ENCODE measurements around the gene RAD18.

RAD18 gene, protein sequence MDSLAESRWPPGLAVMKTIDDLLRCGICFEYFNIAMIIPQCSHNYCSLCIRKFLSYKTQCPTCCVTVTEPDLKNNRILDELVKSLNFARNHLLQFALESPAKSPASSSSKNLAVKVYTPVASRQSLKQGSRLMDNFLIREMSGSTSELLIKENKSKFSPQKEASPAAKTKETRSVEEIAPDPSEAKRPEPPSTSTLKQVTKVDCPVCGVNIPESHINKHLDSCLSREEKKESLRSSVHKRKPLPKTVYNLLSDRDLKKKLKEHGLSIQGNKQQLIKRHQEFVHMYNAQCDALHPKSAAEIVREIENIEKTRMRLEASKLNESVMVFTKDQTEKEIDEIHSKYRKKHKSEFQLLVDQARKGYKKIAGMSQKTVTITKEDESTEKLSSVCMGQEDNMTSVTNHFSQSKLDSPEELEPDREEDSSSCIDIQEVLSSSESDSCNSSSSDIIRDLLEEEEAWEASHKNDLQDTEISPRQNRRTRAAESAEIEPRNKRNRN

DNA sequence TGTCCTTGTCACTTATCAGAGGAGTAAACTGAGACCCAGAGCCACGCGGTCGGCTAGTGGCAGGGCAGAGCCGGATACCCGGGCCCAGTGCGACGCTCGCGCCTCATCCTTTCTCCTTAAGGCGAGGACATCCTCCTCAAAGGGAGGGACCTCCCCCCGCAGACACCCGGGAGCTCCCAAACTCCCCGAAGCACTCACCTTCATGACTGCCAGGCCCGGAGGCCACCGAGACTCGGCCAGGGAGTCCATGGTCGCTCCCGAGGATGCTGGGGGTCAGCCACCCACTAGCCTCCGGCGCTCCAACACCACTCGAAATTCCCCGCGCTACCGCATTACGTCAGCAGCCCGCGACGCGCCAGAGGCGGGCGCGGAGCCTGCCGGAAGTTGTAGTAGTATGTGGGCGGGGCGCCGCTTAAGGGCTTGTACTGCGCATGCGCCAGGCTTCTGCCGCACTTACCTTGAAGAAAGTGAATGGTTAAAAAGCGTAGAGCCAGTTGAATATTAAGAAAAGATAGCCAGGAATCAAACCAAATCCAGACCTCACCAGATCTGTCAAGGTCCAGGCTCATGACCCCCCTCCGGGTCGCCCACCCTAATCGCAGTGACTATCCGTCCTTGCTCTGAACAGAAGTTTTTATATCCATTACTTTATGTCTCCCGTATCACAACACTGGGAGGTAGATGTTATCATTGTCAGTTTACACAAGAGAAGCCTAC, at the start of gene RAD18:
Gene RAD18 (minus strand): TSS at position 336 of the 717 bp plus-strand sequence. CDS start 87 bp downstream, at position 249.
- Histone ChIP-seq H3K27ac (ENCODE audit: low read depth, low read length) (peak within 1 kb of the TSS; percentile 66), H3K36me3 (ENCODE audit: control insufficient read depth in 5 of 5, insufficient read depth in 5 of 5, low read length in 5 of 5) (no peaks in the 10 kb centered on the region), H3K4me3 (ENCODE audit: low read depth in 1 of 5, low read length in 5 of 5) (peak within 1 kb of the TSS; percentile 83 to 96 (median 92)), H3K4me1 (ENCODE audit: control insufficient read depth in 5 of 5, insufficient read depth in 5 of 5, low read length in 5 of 5) (peaks cover 5 to 19% (median 16%) of the 10 kb centered on the region in 5 donors), H3K9me3 (ENCODE audit: control insufficient read depth in 5 of 5, low read length in 5 of 5) (no peaks in the 10 kb centered on the region), H3K27me3 (ENCODE audit: control insufficient read depth in 5 of 5, insufficient read depth in 4 of 5, low read length in 5 of 5) (peaks cover 0 to 16% (median 2%) of the 10 kb centered on the region in 5 donors), H3K9ac (ENCODE audit: low read length in 5 of 5) (peak within 1 kb of the TSS; percentile 71 to 92 (median 91))

DNA sequence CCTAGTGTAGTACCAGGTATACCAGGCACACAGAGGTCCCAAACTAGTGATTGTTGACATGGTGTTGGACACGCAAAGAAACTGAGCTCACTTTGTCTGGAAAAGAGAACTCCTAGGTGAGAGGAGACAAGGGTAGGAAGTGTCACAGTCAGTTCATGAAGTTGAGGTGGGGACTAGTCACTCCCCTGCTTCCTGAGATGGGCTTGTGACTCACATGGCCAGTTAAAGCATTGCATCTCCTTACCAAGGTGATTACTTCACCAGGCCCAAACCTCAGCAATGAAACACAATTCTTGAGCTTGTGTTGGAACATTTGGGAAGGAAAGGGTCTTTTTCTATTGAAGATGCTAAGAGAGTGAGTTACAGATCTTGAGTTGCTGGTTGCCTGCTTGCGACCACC, 49.2 kb upstream of the RAD18 start:
- no peaks in the 10 kb centered on the region for H3K9me3 ChIP-seq (ENCODE audit: control insufficient read depth in 5 of 5, low read length in 5 of 5)
- H3K9ac ChIP-seq (ENCODE audit: low read length in 5 of 5), result no peak overlapping the region
- no peaks in the 10 kb centered on the region for H3K27me3 ChIP-seq (ENCODE audit: control insufficient read depth in 5 of 5, insufficient read depth in 4 of 5, low read length in 5 of 5)
- H3K36me3 ChIP-seq (ENCODE audit: control insufficient read depth in 5 of 5, insufficient read depth in 5 of 5, low read length in 5 of 5), result peaks cover 0 to 13% (median 0%) of the 10 kb centered on the region in 5 donors
- no peak overlapping the region for H3K27ac ChIP-seq (ENCODE audit: low read depth, low read length)
- peaks cover 0 to 19% (median 11%) of the 10 kb centered on the region in 5 donors for H3K4me1 ChIP-seq (ENCODE audit: control insufficient read depth in 5 of 5, insufficient read depth in 5 of 5, low read length in 5 of 5)
- no peak overlapping the region for H3K4me3 ChIP-seq (ENCODE audit: low read depth in 1 of 5, low read length in 5 of 5)

DNA sequence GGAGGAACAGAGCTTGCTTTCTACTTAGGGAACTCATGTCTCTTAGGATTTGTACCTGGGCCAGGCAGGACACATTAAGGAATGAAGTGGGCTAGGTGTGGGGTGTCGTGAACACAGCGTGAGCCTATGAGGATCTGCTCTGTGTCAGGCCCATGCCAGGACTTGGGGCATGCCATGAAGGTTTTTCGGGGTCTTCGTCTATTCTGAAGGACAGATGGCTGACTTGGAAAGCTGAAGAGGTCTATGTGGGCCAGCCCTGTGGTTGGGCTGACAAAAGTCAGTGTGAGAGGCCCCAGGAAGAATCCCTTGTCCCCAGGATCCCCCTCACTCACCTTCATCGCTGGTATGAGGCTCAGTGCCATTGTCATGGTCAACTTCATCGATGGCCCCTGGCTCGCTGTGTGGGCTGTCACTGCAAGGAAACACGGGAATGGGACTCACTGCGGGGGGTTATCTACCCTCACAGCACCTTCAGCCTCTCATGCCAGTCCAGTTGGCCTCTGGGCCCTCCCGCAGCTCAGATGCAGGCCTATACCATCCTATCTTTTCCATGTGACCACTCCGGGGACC, 46.8 kb upstream of the RAD18 start:
- H3K4me3 ChIP-seq (ENCODE audit: low read depth in 1 of 5, low read length in 5 of 5), result no peak overlapping the region
- no peak overlapping the region for H3K9ac ChIP-seq (ENCODE audit: low read length in 5 of 5)
- H3K9me3 ChIP-seq (ENCODE audit: control insufficient read depth in 5 of 5, low read length in 5 of 5), result no peaks in the 10 kb centered on the region
- no peak overlapping the region for H3K27ac ChIP-seq (ENCODE audit: low read depth, low read length)
- H3K36me3 ChIP-seq (ENCODE audit: control insufficient read depth in 5 of 5, insufficient read depth in 5 of 5, low read length in 5 of 5), result peaks cover 0 to 13% (median 0%) of the 10 kb centered on the region in 5 donors
- peaks cover 0 to 15% (median 9%) of the 10 kb centered on the region in 5 donors for H3K4me1 ChIP-seq (ENCODE audit: control insufficient read depth in 5 of 5, insufficient read depth in 5 of 5, low read length in 5 of 5)
- no peaks in the 10 kb centered on the region for H3K27me3 ChIP-seq (ENCODE audit: control insufficient read depth in 5 of 5, insufficient read depth in 4 of 5, low read length in 5 of 5)

DNA sequence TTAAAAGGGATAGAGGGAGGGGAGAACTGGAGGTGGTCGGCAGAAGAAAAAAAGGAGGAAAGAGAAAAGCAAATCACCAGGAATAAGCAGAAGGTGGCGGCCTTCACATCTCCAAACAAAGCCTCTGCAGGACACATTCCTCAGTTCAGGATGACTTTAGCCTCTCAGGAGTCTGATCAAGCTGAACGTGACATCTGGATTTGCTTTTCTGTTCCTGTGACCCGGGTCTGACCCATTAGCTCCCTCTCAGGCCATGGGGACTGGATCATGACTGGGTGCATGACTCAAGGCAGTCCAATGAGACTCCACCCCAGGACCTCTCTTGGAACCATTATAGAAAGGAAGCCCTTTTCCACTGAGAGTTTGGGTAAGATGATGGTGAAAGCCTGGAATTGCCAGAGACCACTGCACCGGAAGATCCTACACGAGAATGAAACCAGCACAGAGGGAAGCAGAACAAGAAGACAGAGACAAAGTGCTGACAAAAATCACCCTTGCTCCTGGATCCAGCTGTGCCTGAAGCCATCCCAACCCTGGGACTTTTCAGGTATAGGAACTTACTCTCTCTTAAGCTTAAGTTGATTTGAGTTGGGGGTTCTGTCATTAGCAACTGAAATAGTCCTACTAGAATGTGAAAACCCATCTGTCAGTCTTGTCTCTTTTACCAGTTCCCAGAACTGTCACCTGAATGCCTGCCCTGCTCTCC, 45.4 kb upstream of the RAD18 start:
- Histone ChIP-seq H3K4me3 (ENCODE audit: low read depth in 1 of 5, low read length in 5 of 5) (no peak overlapping the region), H3K9ac (ENCODE audit: low read length in 5 of 5) (no peak overlapping the region), H3K9me3 (ENCODE audit: control insufficient read depth in 5 of 5, low read length in 5 of 5) (no peaks in the 10 kb centered on the region), H3K27ac (ENCODE audit: low read depth, low read length) (no peak overlapping the region), H3K36me3 (ENCODE audit: control insufficient read depth in 5 of 5, insufficient read depth in 5 of 5, low read length in 5 of 5) (peaks cover 0 to 13% (median 0%) of the 10 kb centered on the region in 5 donors), H3K4me1 (ENCODE audit: control insufficient read depth in 5 of 5, insufficient read depth in 5 of 5, low read length in 5 of 5) (peaks cover 0 to 6% (median 5%) of the 10 kb centered on the region in 5 donors), H3K27me3 (ENCODE audit: control insufficient read depth in 5 of 5, insufficient read depth in 4 of 5, low read length in 5 of 5) (no peaks in the 10 kb centered on the region)

DNA sequence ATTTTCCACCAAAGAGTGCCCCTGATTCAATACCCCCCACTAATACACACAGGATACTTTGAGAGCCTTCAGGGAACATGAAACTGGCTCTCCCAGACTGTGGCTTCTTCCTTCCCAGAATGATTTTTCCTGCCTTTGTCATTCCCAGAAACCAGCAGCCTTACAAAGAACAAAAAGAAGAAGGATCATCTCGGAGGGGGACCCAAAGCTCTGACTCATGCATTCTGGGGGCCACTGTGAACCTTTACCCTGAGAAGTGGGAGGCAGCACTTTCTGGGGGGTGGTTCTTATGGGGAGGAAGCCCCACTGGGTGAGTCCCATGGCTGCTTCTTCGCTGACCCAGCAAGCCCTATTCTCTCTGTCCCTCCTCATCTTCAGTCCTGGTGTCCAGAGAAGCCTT, 44.7 kb upstream of the RAD18 start:
- H3K4me1 ChIP-seq (ENCODE audit: control insufficient read depth in 5 of 5, insufficient read depth in 5 of 5, low read length in 5 of 5), result peaks cover 0 to 6% (median 5%) of the 10 kb centered on the region in 5 donors
- no peaks in the 10 kb centered on the region for H3K27me3 ChIP-seq (ENCODE audit: control insufficient read depth in 5 of 5, insufficient read depth in 4 of 5, low read length in 5 of 5)
- H3K27ac ChIP-seq (ENCODE audit: low read depth, low read length), result no peak overlapping the region
- H3K9ac ChIP-seq (ENCODE audit: low read length in 5 of 5), result no peak overlapping the region
- no peak overlapping the region for H3K4me3 ChIP-seq (ENCODE audit: low read depth in 1 of 5, low read length in 5 of 5)
- no peaks in the 10 kb centered on the region for H3K9me3 ChIP-seq (ENCODE audit: control insufficient read depth in 5 of 5, low read length in 5 of 5)
- peaks cover 0 to 7% (median 0%) of the 10 kb centered on the region in 5 donors for H3K36me3 ChIP-seq (ENCODE audit: control insufficient read depth in 5 of 5, insufficient read depth in 5 of 5, low read length in 5 of 5)

DNA sequence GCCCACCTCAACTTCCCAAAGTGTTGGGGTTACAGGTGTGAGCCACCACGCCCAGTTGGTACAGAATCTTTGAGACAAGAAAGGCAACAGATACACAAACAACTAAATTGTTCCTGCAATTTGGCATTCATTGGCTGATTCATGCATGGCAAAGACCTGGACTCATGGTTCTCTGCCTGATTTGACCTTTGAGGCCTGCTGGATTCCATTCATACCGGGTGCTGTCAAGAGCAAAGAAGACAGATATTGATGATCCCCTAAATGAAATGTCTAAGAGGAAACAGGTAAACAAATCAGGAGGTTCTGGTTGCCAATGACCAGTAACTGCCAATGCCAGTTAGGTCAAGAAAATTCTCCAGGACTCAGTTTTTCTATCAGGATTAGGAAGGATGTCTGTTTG, 43.9 kb upstream of the RAD18 start:
- Histone ChIP-seq H3K9me3 (ENCODE audit: control insufficient read depth in 5 of 5, low read length in 5 of 5) (no peaks in the 10 kb centered on the region), H3K9ac (ENCODE audit: low read length in 5 of 5) (no peak overlapping the region), H3K4me3 (ENCODE audit: low read depth in 1 of 5, low read length in 5 of 5) (no peak overlapping the region), H3K27me3 (ENCODE audit: control insufficient read depth in 5 of 5, insufficient read depth in 4 of 5, low read length in 5 of 5) (no peaks in the 10 kb centered on the region), H3K4me1 (ENCODE audit: control insufficient read depth in 5 of 5, insufficient read depth in 5 of 5, low read length in 5 of 5) (peaks cover 0 to 6% (median 5%) of the 10 kb centered on the region in 5 donors), H3K27ac (ENCODE audit: low read depth, low read length) (no peak overlapping the region), H3K36me3 (ENCODE audit: control insufficient read depth in 5 of 5, insufficient read depth in 5 of 5, low read length in 5 of 5) (peaks cover 0 to 5% (median 0%) of the 10 kb centered on the region in 5 donors)

DNA sequence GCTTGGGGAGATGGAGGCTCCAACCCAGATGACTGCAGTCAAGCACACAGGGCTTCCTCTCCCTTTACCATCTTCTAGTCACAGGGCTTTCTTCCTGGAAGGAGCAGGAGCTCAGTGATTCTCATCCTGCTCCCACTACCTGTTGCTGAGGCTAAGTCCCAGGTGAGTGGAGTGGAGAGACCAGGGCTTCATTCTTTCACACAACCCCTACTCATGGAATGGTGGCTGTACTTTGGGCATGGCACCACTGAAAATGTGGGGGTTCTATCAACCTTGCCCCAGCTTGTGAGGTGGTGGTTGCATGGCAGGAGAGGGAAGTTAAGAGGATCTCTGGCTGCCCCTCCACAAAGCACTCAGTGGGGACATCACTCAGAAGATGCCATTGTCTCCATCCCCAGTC, 36.8 kb upstream of the RAD18 start:
- Histone ChIP-seq H3K9ac (ENCODE audit: low read length in 5 of 5) (no peak overlapping the region), H3K9me3 (ENCODE audit: control insufficient read depth in 5 of 5, low read length in 5 of 5) (no peaks in the 10 kb centered on the region), H3K4me1 (ENCODE audit: control insufficient read depth in 5 of 5, insufficient read depth in 5 of 5, low read length in 5 of 5) (peaks cover 0 to 13% (median 12%) of the 10 kb centered on the region in 5 donors), H3K36me3 (ENCODE audit: control insufficient read depth in 5 of 5, insufficient read depth in 5 of 5, low read length in 5 of 5) (no peaks in the 10 kb centered on the region), H3K27ac (ENCODE audit: low read depth, low read length) (no peak overlapping the region), H3K4me3 (ENCODE audit: low read depth in 1 of 5, low read length in 5 of 5) (no peak overlapping the region), H3K27me3 (ENCODE audit: control insufficient read depth in 5 of 5, insufficient read depth in 4 of 5, low read length in 5 of 5) (no peaks in the 10 kb centered on the region)

DNA sequence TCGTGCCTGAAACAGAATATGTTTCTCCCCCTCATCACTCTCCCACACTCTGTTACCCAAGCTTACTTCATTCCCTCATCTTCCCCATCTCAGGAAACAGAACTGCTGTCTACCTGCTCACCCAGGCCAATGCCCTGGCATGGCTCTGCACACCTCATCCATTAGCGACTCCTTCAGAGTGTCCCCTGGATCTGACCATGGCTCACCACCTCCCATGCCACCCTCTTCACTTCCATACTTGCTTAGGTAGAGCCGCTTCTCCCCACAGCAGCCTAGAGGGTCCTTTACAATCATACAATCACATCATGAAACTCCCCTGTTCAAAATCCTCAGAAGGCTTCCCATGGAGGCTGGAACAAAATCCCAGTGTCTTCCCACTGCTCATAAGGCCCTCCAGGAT, 33.9 kb upstream of the RAD18 start:
- Histone ChIP-seq H3K9ac (ENCODE audit: low read length in 5 of 5) (peak overlapping the region in 1 of 5 donors; percentile 65), H3K27me3 (ENCODE audit: control insufficient read depth in 5 of 5, insufficient read depth in 4 of 5, low read length in 5 of 5) (no peaks in the 10 kb centered on the region), H3K36me3 (ENCODE audit: control insufficient read depth in 5 of 5, insufficient read depth in 5 of 5, low read length in 5 of 5) (no peaks in the 10 kb centered on the region), H3K4me1 (ENCODE audit: control insufficient read depth in 5 of 5, insufficient read depth in 5 of 5, low read length in 5 of 5) (peaks cover 0 to 13% (median 12%) of the 10 kb centered on the region in 5 donors), H3K27ac (ENCODE audit: low read depth, low read length) (no peak overlapping the region), H3K4me3 (ENCODE audit: low read depth in 1 of 5, low read length in 5 of 5) (no peak overlapping the region), H3K9me3 (ENCODE audit: control insufficient read depth in 5 of 5, low read length in 5 of 5) (no peaks in the 10 kb centered on the region)

DNA sequence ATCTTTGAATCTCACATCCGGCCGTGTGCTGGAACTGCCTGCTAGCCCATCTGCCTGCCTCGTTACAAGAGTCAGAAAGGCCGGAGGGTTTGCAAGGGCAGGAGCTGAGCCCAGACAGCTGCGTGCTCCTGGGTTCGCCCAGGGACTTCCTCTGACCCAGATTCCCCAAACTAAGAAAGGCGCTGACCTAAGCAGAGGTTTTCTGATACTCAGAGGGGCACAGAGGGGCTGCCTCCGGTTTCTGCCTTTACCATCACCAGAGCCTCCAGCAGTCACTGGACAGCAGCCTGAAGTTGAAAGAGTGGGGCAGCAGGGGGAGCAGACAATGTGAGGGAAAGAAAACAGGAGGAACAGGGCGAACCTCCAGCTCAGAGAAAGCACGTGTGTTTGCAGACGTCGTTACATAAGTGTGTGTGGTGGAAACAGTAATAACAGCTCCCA, 33.4 kb upstream of the RAD18 start:
- H3K27ac ChIP-seq (ENCODE audit: low read depth, low read length), result no peak overlapping the region
- H3K9ac ChIP-seq (ENCODE audit: low read length in 5 of 5), result peak overlapping the region in 1 of 5 donors; percentile 65
- H3K4me3 ChIP-seq (ENCODE audit: low read depth in 1 of 5, low read length in 5 of 5), result peak overlapping the region in 1 of 5 donors; percentile 39
- no peaks in the 10 kb centered on the region for H3K27me3 ChIP-seq (ENCODE audit: control insufficient read depth in 5 of 5, insufficient read depth in 4 of 5, low read length in 5 of 5)
- no peaks in the 10 kb centered on the region for H3K36me3 ChIP-seq (ENCODE audit: control insufficient read depth in 5 of 5, insufficient read depth in 5 of 5, low read length in 5 of 5)
- no peaks in the 10 kb centered on the region for H3K9me3 ChIP-seq (ENCODE audit: control insufficient read depth in 5 of 5, low read length in 5 of 5)
- H3K4me1 ChIP-seq (ENCODE audit: control insufficient read depth in 5 of 5, insufficient read depth in 5 of 5, low read length in 5 of 5), result peaks cover 0 to 13% (median 12%) of the 10 kb centered on the region in 5 donors

Data from subcutaneous abdominal adipose tissue (tissue), 5 donors.